Spleen (tissue), 7 donors: ENCODE measurements around the gene CNTF.

Experiments used
- CTCF ChIP-seq, 11 experiments: fragments of 200-600 bp in 7 of 11; fragments of 450-650 bp in 4 of 11; sonication (generic) in 4 of 11; IDR thresholded peaks in 8 of 11; conservative IDR thresholded peaks in 3 of 11; 1 replicate in 7 of 11; 2 replicates in 4 of 11; pipeline versions ENCODE4 v1.4.0 to v1.8.0; 2016 to 2021; ENCODE audit warnings: antibody characterized with exemption in 11 of 11, inconsistent platforms in 4 of 11, mild to moderate bottlenecking in 1 of 11
- POLR2A ChIP-seq, 3 donors: fragments of 450-650 bp; IDR thresholded peaks; one replicate each; pipeline ENCODE4 v1.5.1; 2017; ENCODE audit warnings: antibody characterized with exemption in 3 of 3, mild to moderate bottlenecking in 1 of 3
- donor health status: DM: no; HTN: no; CAD: no; lungs with moderate emphysema.
- donor health status: DM: no; HTN: no; CAD: no.
- donor health status: DM: no; HTN: no; CAD: no.

- TF ChIP-seq CTCF (IDR thresholded peaks at IDR 0.05 in 8 of 11, conservative IDR thresholded peaks at IDR 0.05 in 3 of 11) (no peak), POLR2A (IDR thresholded peaks at IDR 0.05) (no peak)
Measured at GRCh38 chr11:58582437-58582836, 40.0 kb upstream of the CNTF start.
